H1 (cell line): Measurements from ENCODE around the gene COL8A1. TPM values are rescaled to one million over a fixed set of nuclear protein-coding genes. Genes with fewer than 3 reads are reported as not detected.

Experiments
- CTCF ChIA-PET: fragments of 300-600 bp; sonication (Branson Sonifier 250); formaldehyde crosslinking; loops from one replicate; lab custom pipeline; 2021; ENCODE audit not compliant: partially characterized antibody; lab: Charles Lee
- POLR2A ChIA-PET: fragments of 300-600 bp; sonication (Branson Sonifier 250); formaldehyde crosslinking; loops from one replicate; lab custom pipeline; 2021; ENCODE audit warnings: inconsistent platforms; ENCODE audit not compliant: partially characterized antibody; lab: Charles Lee
- DNase-seq, 2 experiments: peaks; one replicate each; pipeline versions ENCODE4 v3.0.0 to v3.0.0-alpha.2; 2010 to 2022; ENCODE audit warnings: low spot score in 2 of 2, low read depth in 1 of 2, mixed read lengths in 1 of 2
- FAIRE-seq: peaks from 2 replicates; lab custom pipeline; 2011; peaks lifted over from hg19 to GRCh38; lab: Jason Lieb, UNC
- H2AFZ ChIP-seq: 2 replicates; pipeline ENCODE4 v1.8.1; 2012; ENCODE audit warnings: low read length, inconsistent platforms
- H2AK5ac ChIP-seq: 2 replicates; pipeline ENCODE4 v1.6.1; 2013; ENCODE audit warnings: low read depth, low read length
- H2BK120ac ChIP-seq: replicated peaks from 2 replicates; pipeline ENCODE3; 2013; ENCODE audit warnings: low read depth, low read length, inconsistent platforms
- H2BK12ac ChIP-seq: 2 replicates; pipeline ENCODE4 v1.6.1; 2013; ENCODE audit warnings: low read depth, low read length
- H2BK15ac ChIP-seq: 2 replicates; pipeline ENCODE4 v1.6.1; 2013; ENCODE audit warnings: low read length
- H2BK20ac ChIP-seq: 2 replicates; pipeline ENCODE4 v1.6.1; 2013; ENCODE audit warnings: low read length
- H2BK5ac ChIP-seq: 2 replicates; pipeline ENCODE4 v1.6.1; 2013; ENCODE audit warnings: low read depth, low read length
- H3K14ac ChIP-seq: 2 replicates; pipeline ENCODE4 v1.6.1; 2013; ENCODE audit warnings: inconsistent platforms; ENCODE audit not compliant: insufficient read length
- H3K18ac ChIP-seq: 2 replicates; pipeline ENCODE4 v1.6.1; 2013; ENCODE audit warnings: low read length; ENCODE audit errors: extremely low read depth
- H3K23ac ChIP-seq: 2 replicates; pipeline ENCODE4 v1.6.1; 2013; ENCODE audit warnings: inconsistent platforms; ENCODE audit not compliant: insufficient read length
- H3K23me2 ChIP-seq: 2 replicates; pipeline ENCODE4 v1.6.1; 2013; ENCODE audit warnings: low read depth, low read length
- H3K27ac ChIP-seq: 2 replicates; pipeline ENCODE4 v1.6.1; 2011; ENCODE audit warnings: low read depth, low read length, inconsistent platforms
- H3K27me3 ChIP-seq, 4 experiments: replicated peaks in 1 of 4; 1 replicate in 1 of 4; 2 replicates in 3 of 4; pipeline versions ENCODE4 v1.6.1 to v1.8.1; 2011 to 2013; ENCODE audit warnings: low read length in 3 of 4, mild to moderate bottlenecking in 3 of 4, inconsistent platforms in 2 of 4, mixed read lengths in 2 of 4, moderate library complexity in 1 of 4; ENCODE audit not compliant: control insufficient read depth in 3 of 4, insufficient read depth in 3 of 4; ENCODE audit errors: extremely low read depth in 1 of 4
- H3K36me3 ChIP-seq, 4 experiments: 2 replicates each; pipeline versions ENCODE4 v1.6.1 to v1.8.1; 2011 to 2013; ENCODE audit warnings: mild to moderate bottlenecking in 4 of 4, low read length in 3 of 4, moderate library complexity in 2 of 4, control low read depth in 1 of 4, inconsistent platforms in 1 of 4; ENCODE audit not compliant: insufficient read depth in 4 of 4, control insufficient read depth in 2 of 4
- H3K4ac ChIP-seq: replicated peaks from 2 replicates; pipeline ENCODE3; 2013; ENCODE audit warnings: low read length, low read depth, mixed read lengths, inconsistent platforms; ENCODE audit not compliant: insufficient read length
- H3K4me1 ChIP-seq, 4 experiments: replicated peaks in 1 of 4; 1 replicate in 1 of 4; 2 replicates in 3 of 4; pipeline versions ENCODE4 v1.6.1 to v1.8.1; 2011 to 2013; ENCODE audit warnings: low read length in 3 of 4, inconsistent platforms in 2 of 4, mixed read lengths in 1 of 4; ENCODE audit not compliant: insufficient read depth in 4 of 4, control insufficient read depth in 3 of 4
- H3K4me2 ChIP-seq, 2 experiments: 2 replicates each; pipeline versions ENCODE4 v1.6.1 to v1.8.1; 2011 to 2013; ENCODE audit warnings: low read depth in 2 of 2, low read length in 2 of 2, control low read depth in 1 of 2, inconsistent platforms in 1 of 2, mild to moderate bottlenecking in 1 of 2; ENCODE audit not compliant: insufficient read depth in 1 of 2
- H3K4me3 ChIP-seq, 4 experiments: fragments of 200-600, 300-600 bp in 1 of 4; sonication (generic), shearing (Covaris generic), sonication (Bioruptor Twin) in 1 of 4; 2 replicates each; pipeline versions ENCODE4 v1.5.1 to v1.8.1; 2011 to 2016; ENCODE audit warnings: low read length in 4 of 4, low read depth in 3 of 4, control low read depth in 2 of 4, inconsistent platforms in 2 of 4, mild to moderate bottlenecking in 2 of 4, mixed read lengths in 1 of 4, moderate library complexity in 1 of 4; ENCODE audit not compliant: insufficient read depth in 2 of 4; ENCODE audit errors: extremely low read depth in 1 of 4
- H3K56ac ChIP-seq: replicated peaks from 2 replicates; pipeline ENCODE3; 2013; ENCODE audit warnings: low read depth, mild to moderate bottlenecking, mixed read lengths, low read length, inconsistent platforms; ENCODE audit not compliant: insufficient read length
- H3K79me1 ChIP-seq: 2 replicates; pipeline ENCODE4 v1.6.1; 2013; ENCODE audit warnings: low read depth, low read length, control low read depth
- H3K79me2 ChIP-seq, 2 experiments: 2 replicates each; pipeline versions ENCODE4 v1.6.1 to v1.8.1; 2012 to 2013; ENCODE audit warnings: low read length in 2 of 2, mild to moderate bottlenecking in 2 of 2, inconsistent platforms in 1 of 2; ENCODE audit not compliant: insufficient read depth in 2 of 2, control insufficient read depth in 1 of 2
- H3K9ac ChIP-seq, 4 experiments: replicated peaks in 1 of 4; 1 replicate in 1 of 4; 2 replicates in 3 of 4; pipeline versions ENCODE4 v1.6.1 to v1.8.1; 2011 to 2013; ENCODE audit warnings: low read depth in 3 of 4, low read length in 3 of 4, control low read depth in 2 of 4, mild to moderate bottlenecking in 2 of 4, moderate library complexity in 2 of 4, inconsistent platforms in 1 of 4; ENCODE audit errors: extremely low read depth in 1 of 4
- H3K9me3 ChIP-seq, 2 experiments: 2 replicates each; pipeline versions ENCODE4 v1.6.1 to v1.8.1; 2012 to 2013; ENCODE audit warnings: mild to moderate bottlenecking in 2 of 2, moderate library complexity in 2 of 2, control low read depth in 1 of 2, inconsistent platforms in 1 of 2, low read depth in 1 of 2, low read length in 1 of 2, mixed read lengths in 1 of 2; ENCODE audit not compliant: insufficient read depth in 2 of 2
- H4K20me1 ChIP-seq, 2 experiments: replicated peaks in 1 of 2; 2 replicates each; pipeline versions ENCODE3 to v1.8.1; 2011 to 2013; ENCODE audit warnings: inconsistent platforms in 2 of 2, low read length in 2 of 2, mild to moderate bottlenecking in 1 of 2; ENCODE audit not compliant: insufficient read depth in 2 of 2, control insufficient read depth in 1 of 2
- H4K5ac ChIP-seq: 2 replicates; pipeline ENCODE4 v1.6.1; 2013; ENCODE audit warnings: low read length, low read depth, mixed read lengths, inconsistent platforms; ENCODE audit not compliant: insufficient read length
- H4K8ac ChIP-seq: 2 replicates; pipeline ENCODE4 v1.8.0; 2013; ENCODE audit warnings: mild to moderate bottlenecking, moderate library complexity, low read length, inconsistent platforms; ENCODE audit not compliant: insufficient read depth; ENCODE audit errors: extremely low read depth
- H4K91ac ChIP-seq: replicated peaks from 2 replicates; pipeline ENCODE3; 2013; ENCODE audit warnings: low read length, mixed read lengths, inconsistent platforms; ENCODE audit not compliant: insufficient read length
- MAFK ChIP-seq: IDR thresholded peaks from 2 replicates; pipeline ENCODE4 v1.6.1; 2012; ENCODE audit warnings: low read depth, mild to moderate bottlenecking, improper control_type of control experiment, low read length
- WGBS, 2 experiments: shearing (Covaris generic) in 1 of 2; methylation state at CpG; one replicate each; pipeline versions ENCODE4 v1.1.6 to v1.1.7; 2013 to 2015; ENCODE audit warnings: low lambda C conversion rate in 2 of 2, mixed read lengths in 2 of 2, inconsistent platforms in 1 of 2, low coverage in 1 of 2, missing lambda C conversion rate in 1 of 2; ENCODE audit not compliant: insufficient replicate concordance in 2 of 2, insufficient coverage in 1 of 2, insufficient read length in 1 of 2; ENCODE audit errors: extremely low coverage in 1 of 2, missing lambda C conversion rate in 1 of 2; 5-methylcytosine and 5-hydroxymethylcytosine counted together
- polyA plus RNA-seq, 7 experiments: library from polyadenylated mRNA; depleted of rRNA in 3 of 7; stranded (reverse) in 5 of 7; unstranded in 2 of 7; fragments of >200 nt in 5 of 7; fragments of 200-250 nt in 2 of 7; gene quantifications; 1 replicate in 5 of 7; 2 replicates in 1 of 7; 4 replicates in 1 of 7; pipeline versions ENCODE4 v1.2.1 to v1.2.3, GENCODE V29; 2011 to 2013; ENCODE audit warnings: missing spikeins in 2 of 7, mixed read lengths in 2 of 7
- total RNA-seq: library from RNA; stranded (reverse); fragmentation: NEBNext Ultra II Directional; extraction: Animal tissue kit (Norgen Biotek cat#: 25700); gene quantifications from 2 replicates; pipeline ENCODE4 v1.2.1, GENCODE V29; 2021

The COL8A1 gene
- total and polyA plus RNA-seq, 2 of the 8 experiments (the other 6 are each of a cell fraction or from before 2014, with no cell fraction given), result 0.21 to 1.2 TPM

GRCh38 chr3:99777210-99777549, 138.8 kb downstream of the COL8A1 start:
- Histone ChIP-seq H3K27me3 (no peaks in the 10 kb centered on the region), H3K4me3 (no peak overlapping the region), H3K4me1 (peaks cover 0 to 6% (median 0%) of the 10 kb centered on the region in 4 experiments; a peak in 1 of 7 replicates), H2BK120ac (no peak overlapping the region), H3K79me1 (no peaks in the 10 kb centered on the region), H2AFZ (no peak overlapping the region), H2BK12ac (no peak overlapping the region), H3K23me2 (no peaks in the 10 kb centered on the region), H4K20me1 (no peaks in the 10 kb centered on the region), H3K79me2 (no peaks in the 10 kb centered on the region), H3K4ac (no peak overlapping the region), H3K36me3 (no peaks in the 10 kb centered on the region; a peak in 1 of 8 replicates), H2AK5ac (no peak overlapping the region), H3K56ac (no peak overlapping the region), H3K18ac (no peak overlapping the region), H2BK15ac (no peak overlapping the region), H2BK5ac (no peak overlapping the region), H3K9ac (no peak overlapping the region), H3K23ac (no peak overlapping the region), H3K9me3 (no peaks in the 10 kb centered on the region), H4K5ac (no peak overlapping the region), H4K8ac (no peak overlapping the region), H3K4me2 (no peak overlapping the region), H3K14ac (no peak overlapping the region), H3K27ac (no peak overlapping the region), H2BK20ac (no peak overlapping the region), H4K91ac (no peak overlapping the region)
- CTCF ChIA-PET, result interaction anchor here (3.6 kb wide), 1 partner anchor 12 kb away, joined by 15 read pairs; no protein-coding TSS in a partner anchor
- no peak for TF ChIP-seq MAFK
- DNase-seq (no peak), FAIRE-seq (no peak)
- POLR2A ChIA-PET, result no interaction called here
- 89% methylated on average over 2 of the region's 2 CpGs; no CpG with 5 or more reads in 1 of the 2 experiments for WGBS, 2 experiments
